Endothelial cell of umbilical vein (primary cell): Measurements from ENCODE around the gene DXO.

Experiments used
- CTCF ChIP-seq, 2 donors: IDR thresholded peaks; 1 replicate in 1 of 2; 2 replicates in 1 of 2; pipeline ENCODE4 v1.5.1; 2011; ENCODE audit warnings: low read length in 2 of 2, mild to moderate bottlenecking in 2 of 2, moderate library complexity in 2 of 2, control low read depth in 1 of 2, inconsistent platforms in 1 of 2, low read depth in 1 of 2; ENCODE audit not compliant: insufficient read depth in 1 of 2; ENCODE audit errors: extremely low read depth in 1 of 2
- EZH2 ChIP-seq: IDR thresholded peaks from 2 replicates; pipeline ENCODE4 v1.6.1; 2012; ENCODE audit warnings: borderline replicate concordance, low read depth, mild to moderate bottlenecking, moderate library complexity, low read length, inconsistent platforms; ENCODE audit not compliant: severe bottlenecking
- FOS ChIP-seq: IDR thresholded peaks from 2 replicates; pipeline ENCODE4 v1.6.1; 2011; ENCODE audit warnings: mild to moderate bottlenecking, low read length, moderate library complexity, borderline replicate concordance; ENCODE audit not compliant: insufficient read depth
- GATA2 ChIP-seq: IDR thresholded peaks from 2 replicates; pipeline ENCODE4 v1.7.0; 2011; ENCODE audit warnings: low read depth, mild to moderate bottlenecking, moderate library complexity, mixed read lengths, low read length; ENCODE audit not compliant: insufficient read length, insufficient read depth
- JUN ChIP-seq: IDR thresholded peaks from 2 replicates; pipeline ENCODE4 v1.6.1; 2011; ENCODE audit warnings: borderline replicate concordance, low read depth; ENCODE audit not compliant: insufficient read length, insufficient read depth
- MAX ChIP-seq: IDR thresholded peaks from 2 replicates; pipeline ENCODE4 v1.6.1; 2011; ENCODE audit not compliant: insufficient read depth, insufficient read length
- MYC ChIP-seq: IDR thresholded peaks from one replicate; pipeline ENCODE4 v1.6.1; 2011; ENCODE audit warnings: mild to moderate bottlenecking, low read depth, low read length
- POLR2A ChIP-seq: IDR thresholded peaks from 2 replicates; pipeline ENCODE4 v1.6.1; 2012; ENCODE audit warnings: low read depth, mild to moderate bottlenecking, control low read depth, low read length
- POLR2AphosphoS5 ChIP-seq: IDR thresholded peaks from 2 replicates; pipeline ENCODE4 v1.6.1; 2012; ENCODE audit warnings: low read depth, mild to moderate bottlenecking, control low read depth, low read length, moderate library complexity; ENCODE audit not compliant: insufficient read depth

- TF ChIP-seq CTCF (IDR thresholded peaks at IDR 0.05; ENCODE audit: extremely low read depth in 1 of 2, insufficient read depth in 1 of 2, low read depth in 1 of 2, low read length in 2 of 2) = no peak
- TF ChIP-seq POLR2A = no peak
- TF ChIP-seq MYC = no peak
- TF ChIP-seq POLR2AphosphoS5 = no peak
- TF ChIP-seq MAX = no peak
- TF ChIP-seq GATA2 = no peak
- no peak for TF ChIP-seq EZH2
- TF ChIP-seq JUN = no peak
- no peak for TF ChIP-seq FOS
Measured at GRCh38 chr6:31965700-31966099, 6.2 kb downstream of the DXO start.
